PC-3 (cell line): ENCODE results near the gene ZNF76. TPM values are rescaled to one million over a fixed set of nuclear protein-coding genes. Genes with fewer than 3 reads are reported as not detected.

Experiments
- ATAC-seq: fragments of 200-7000 bp; cut with Tn5 transposase; 2 replicates; pipeline ENCODE4 v1.9.1; 2020; ENCODE audit warnings: mild to moderate bottlenecking, moderate library complexity
- BruUV-seq: library from RNA; stranded (reverse); fragments of 400-500 nt; replicated peaks from 2 replicates; lab custom pipeline; 2021; lab: Mats Ljungman, UMichigan
- CTCF ChIA-PET: fragments of 300-600 bp; sonication (Branson Sonifier 250); formaldehyde crosslinking; loops from one replicate; lab custom pipeline; 2022; ENCODE audit warnings: antibody characterized with exemption; lab: Charles Lee
- POLR2A ChIA-PET: fragments of 300-600 bp; sonication (Branson Sonifier 250); formaldehyde crosslinking; loops from one replicate; lab custom pipeline; 2022; ENCODE audit warnings: antibody characterized with exemption; ENCODE audit not compliant: unreplicated experiment; lab: Charles Lee
- DNase-seq: peaks from one replicate; pipeline ENCODE4 v3.0.0-alpha.2; 2015
- H2AFZ ChIP-seq: fragments of 300-600 bp; sonication (generic); 2 replicates; pipeline ENCODE4 v1.6.0; 2016; ENCODE audit warnings: antibody characterized with exemption, low read length
- H3F3A ChIP-seq: fragments of 300-600 bp; sonication (generic); one replicate; pipeline ENCODE4 v1.6.0; 2017; ENCODE audit warnings: antibody characterized with exemption, low read length, control low read depth, mild to moderate bottlenecking; ENCODE audit not compliant: unreplicated experiment
- H3K27ac ChIP-seq: fragments of 300-600 bp; sonication (generic); 2 replicates; pipeline ENCODE4 v1.5.1; 2016; ENCODE audit warnings: mild to moderate bottlenecking, low read length
- H3K27me3 ChIP-seq: fragments of 300-600 bp; sonication (generic); 2 replicates; pipeline ENCODE4 v1.6.1; 2016; ENCODE audit warnings: low read length, mixed read lengths
- H3K36me3 ChIP-seq: fragments of 300-600 bp; sonication (generic); 2 replicates; pipeline ENCODE4 v1.6.1; 2016; ENCODE audit warnings: low read depth, mixed run types, low read length, mixed read lengths
- H3K4me1 ChIP-seq: fragments of 300-600 bp; sonication (generic); 2 replicates; pipeline ENCODE4 v1.5.1; 2016; ENCODE audit warnings: low read length; ENCODE audit not compliant: insufficient read depth
- H3K4me2 ChIP-seq: fragments of 300-600 bp; sonication (generic); 2 replicates; pipeline ENCODE4 v1.6.0; 2016; ENCODE audit warnings: low read length
- H3K4me3 ChIP-seq: fragments of 300-600 bp; sonication (generic); 2 replicates; pipeline ENCODE4 v1.5.1; 2016; ENCODE audit warnings: mild to moderate bottlenecking, low read length, mixed read lengths
- H3K79me2 ChIP-seq: fragments of 300-600 bp; sonication (generic); 2 replicates; pipeline ENCODE4 v1.6.1; 2017; ENCODE audit warnings: low read length, mixed read lengths
- H3K9ac ChIP-seq: fragments of 300-600 bp; sonication (generic); 2 replicates; pipeline ENCODE4 v1.6.0; 2016; ENCODE audit warnings: mild to moderate bottlenecking, low read length
- H3K9me2 ChIP-seq: fragments of 300-600 bp; sonication (generic); replicated peaks from 2 replicates; pipeline ENCODE4 v1.6.1; 2016; ENCODE audit warnings: mixed run types, low read length, mixed read lengths
- H3K9me3 ChIP-seq: fragments of 300-600 bp; sonication (generic); 2 replicates; pipeline ENCODE4 v1.6.1; 2016; ENCODE audit warnings: low read length, mixed read lengths
- H4K20me1 ChIP-seq: fragments of 300-600 bp; sonication (generic); 2 replicates; pipeline ENCODE4 v1.6.1; 2016; ENCODE audit warnings: low read length, mixed read lengths
- CTCF ChIP-seq: fragments of 300-600 bp; sonication (generic); conservative IDR thresholded peaks from 2 replicates; pipeline ENCODE4 v1.5.1; 2017; ENCODE audit warnings: antibody characterized with exemption, low read depth, mild to moderate bottlenecking, low read length
- EZH2 ChIP-seq: fragments of 300-600 bp; sonication (generic); IDR thresholded peaks from one replicate; pipeline ENCODE4 v1.6.1; 2017; ENCODE audit warnings: antibody characterized with exemption, mild to moderate bottlenecking, low read length; ENCODE audit not compliant: unreplicated experiment
- EZH2phosphoT487 ChIP-seq: fragments of 300-600 bp; sonication (generic); IDR thresholded peaks from 2 replicates; pipeline ENCODE4 v1.6.1; 2018; ENCODE audit warnings: mild to moderate bottlenecking, antibody characterized with exemption, low read length, borderline replicate concordance
- intact Hi-C: fragments of 100-400 bp; cut with micrococcal nuclease; formaldehyde crosslinking; loops from 2 replicates; pipeline ENCODE4 v1.9.0; 2023
- total RNA-seq: library from RNA; depleted of rRNA; stranded (reverse); fragments of >200 nt; gene quantifications from 2 replicates; pipeline ENCODE4 v1.2.3, GENCODE V29; 2014

Gene ZNF76
- total RNA-seq, 1 experiment from 2014 or later = 20.8 TPM

- H3K27ac ChIP-seq = peak overlapping the region; percentile 16
- ChIA-PET CTCF (interaction anchor here (0.6 to 3.8 kb wide), 9 partner anchors 9 to 344 kb away, joined by 3 to 29 read pairs (median 5); partner anchors contain the start of gene FANCE), POLR2A (interaction anchor here (0.6 to 0.7 kb wide), 4 partner anchors 49 to 131 kb away, joined by 3 to 6 read pairs (median 3); no protein-coding TSS in a partner anchor)
- H3K9me2 ChIP-seq = no peaks in the 10 kb centered on the region
- peak overlapping the region; percentile 27; the same call in 1 of the 2 replicates for H3K4me2 ChIP-seq
- H3K4me3 ChIP-seq = no peak overlapping the region
- H3K36me3 ChIP-seq = peaks cover 18% of the 10 kb centered on the region; the same call in 1 of the 2 replicates
- no peaks in the 10 kb centered on the region for H3K9me3 ChIP-seq
- TF ChIP-seq CTCF = no peak
- no peak for TF ChIP-seq EZH2phosphoT487
- TF ChIP-seq EZH2 = no peak
- H3K4me1 ChIP-seq = peaks cover 32% of the 10 kb centered on the region
- peaks cover 36% of the 10 kb centered on the region for H4K20me1 ChIP-seq
- no peaks in the 10 kb centered on the region for H3K27me3 ChIP-seq
- intact Hi-C loops = no loop called here
- H3F3A ChIP-seq = no peaks in the 10 kb centered on the region
- DNase-seq (no peak), ATAC-seq (no peak)
- H2AFZ ChIP-seq = no peak overlapping the region
- H3K9ac ChIP-seq = no peak overlapping the region
- no TSS peak for BruUV-seq
- peaks cover 42% of the 10 kb centered on the region for H3K79me2 ChIP-seq
Observed at GRCh38 chr6:35341557-35341956, 82.0 kb downstream of the ZNF76 start.

DNA sequence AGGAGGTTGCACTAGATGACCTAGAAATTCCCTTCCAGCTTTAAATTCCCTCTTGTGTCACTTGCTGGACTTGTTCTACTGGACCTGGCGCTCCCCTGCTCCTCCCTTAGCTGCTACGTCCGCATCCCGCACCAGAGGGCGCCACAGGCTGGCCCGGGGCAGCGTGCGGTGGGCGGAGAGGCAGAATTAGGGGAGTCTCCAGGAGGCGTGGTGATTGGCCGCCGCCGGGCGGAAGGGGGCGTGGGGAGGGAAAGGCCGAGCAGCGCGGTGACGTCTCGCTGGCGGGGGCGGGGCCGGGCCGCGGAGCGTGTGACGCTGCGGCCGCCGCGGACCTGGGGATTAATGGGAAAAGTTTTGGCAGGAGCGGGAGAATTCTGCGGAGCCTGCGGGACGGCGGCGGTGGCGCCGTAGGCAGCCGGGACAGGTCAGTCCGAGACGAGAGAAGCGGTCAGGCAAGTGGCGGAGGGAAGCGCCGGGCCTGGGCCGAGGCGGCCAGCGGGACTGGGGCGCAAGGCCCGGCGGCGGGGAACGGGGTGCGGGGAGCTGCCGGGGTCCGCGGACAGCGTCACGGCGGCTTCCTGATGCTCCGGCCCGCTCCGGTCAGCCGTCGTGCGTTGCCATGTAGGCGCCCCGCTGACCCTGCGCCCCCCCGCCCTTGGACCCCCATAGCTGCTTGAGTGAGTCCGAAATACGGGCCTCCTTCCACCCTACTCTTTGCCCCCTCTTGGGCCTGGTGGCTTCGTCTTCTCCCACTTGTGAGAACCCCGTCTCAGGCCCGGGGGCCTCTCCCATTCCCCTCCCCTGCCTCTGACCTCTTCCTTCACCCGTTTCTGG, 82.9 kb downstream of the ZNF76 start, which contains the start of gene PPARD:
Gene PPARD, plus strand, starts transcription at position 301 of the 834 bp plus-strand sequence. CDS start 68,530 bp downstream, outside the sequence.
- Histone ChIP-seq H3K4me3 (peak within 1 kb of the TSS; percentile 98), H3K9me3 (no peaks in the 10 kb centered on the region), H3F3A (no peaks in the 10 kb centered on the region), H3K9ac (peak within 1 kb of the TSS; percentile 95), H3K27ac (peak within 1 kb of the TSS; percentile 51), H4K20me1 (peaks cover 44% of the 10 kb centered on the region), H3K36me3 (peaks cover 25% of the 10 kb centered on the region; the same call in 1 of the 2 replicates), H3K79me2 (peaks cover 51% of the 10 kb centered on the region), H2AFZ (no peak within 1 kb of the TSS), H3K4me2 (peak within 1 kb of the TSS; percentile 98), H3K27me3 (no peaks in the 10 kb centered on the region), H3K9me2 (no peaks in the 10 kb centered on the region), H3K4me1 (peaks cover 34% of the 10 kb centered on the region)
- BruUV-seq = no TSS peak
- ATAC-seq (peak; percentile 92), DNase-seq (peak; percentile 99)
- TF ChIP-seq EZH2 (no peak), EZH2phosphoT487 (no peak), CTCF (peak; percentile 97)
- intact Hi-C loops = loop anchor here (1.0 kb wide), 4 partner anchors 49 to 126 kb away; partner anchors contain the start of gene RPL10A
- ChIA-PET POLR2A (interaction anchor here (0.6 to 0.7 kb wide), 4 partner anchors 31 to 73 kb away, joined by 3 to 15 read pairs (median 5); no protein-coding TSS in a partner anchor), CTCF (interaction anchor here (0.6 to 3.8 kb wide), 8 partner anchors 10 to 122 kb away, joined by 3 to 29 read pairs (median 5); partner anchors contain the start of gene FANCE)
